Fibroblast of lung (primary cell): Measurements from ENCODE around the gene TENT4A. TPM values are rescaled to one million over a fixed set of nuclear protein-coding genes. Genes with fewer than 3 reads are reported as not detected.
"Not testable (repeated sequence)": the region's sequence is repeated elsewhere in the genome, so short reads cannot be mapped to it uniquely, and the experiment has no call there.

Experiments used
- DNase-seq, 2 donors: peaks; one replicate each; pipeline versions ENCODE4 v3.0.0 to v3.0.0-alpha.2; 2010; ENCODE audit warnings: low read depth in 2 of 2
- H2AFZ ChIP-seq: 2 replicates; pipeline ENCODE4 v1.5.1; 2012; ENCODE audit warnings: low read length, control low read depth, inconsistent platforms
- H3K27ac ChIP-seq: 2 replicates; pipeline ENCODE4 v1.5.1; 2011; ENCODE audit warnings: low read length, control low read depth; ENCODE audit not compliant: insufficient read depth
- H3K27me3 ChIP-seq: 2 replicates; pipeline ENCODE4 v1.5.1; 2011; ENCODE audit warnings: mild to moderate bottlenecking, low read length; ENCODE audit not compliant: control insufficient read depth, insufficient read depth
- H3K36me3 ChIP-seq: 2 replicates; pipeline ENCODE4 v1.5.1; 2011; ENCODE audit warnings: low read length; ENCODE audit not compliant: control insufficient read depth, insufficient read depth
- H3K4me1 ChIP-seq: 2 replicates; pipeline ENCODE4 v1.5.1; 2011; ENCODE audit warnings: low read length; ENCODE audit not compliant: control insufficient read depth, insufficient read depth; ENCODE audit errors: extremely low read depth
- H3K4me2 ChIP-seq: 2 replicates; pipeline ENCODE4 v1.5.1; 2011; ENCODE audit warnings: low read length, control low read depth; ENCODE audit not compliant: insufficient read depth; ENCODE audit errors: extremely low read depth
- H3K4me3 ChIP-seq, 4 experiments: fragments of 200-600 bp in 1 of 4; sonication (generic) in 1 of 4; replicated peaks in 1 of 4; 2 replicates each; pipeline ENCODE4 v1.5.1; 2011 to 2016; ENCODE audit warnings: low read length in 4 of 4, low read depth in 3 of 4, mild to moderate bottlenecking in 3 of 4, control low read depth in 2 of 4, inconsistent platforms in 1 of 4, mixed read lengths in 1 of 4; ENCODE audit not compliant: insufficient read depth in 1 of 4; ENCODE audit errors: control extremely low read depth in 1 of 4
- H3K79me2 ChIP-seq: 2 replicates; pipeline ENCODE4 v1.5.1; 2012; ENCODE audit warnings: mild to moderate bottlenecking, low read length, inconsistent platforms; ENCODE audit not compliant: control insufficient read depth, insufficient read depth
- H3K9ac ChIP-seq: 2 replicates; pipeline ENCODE4 v1.5.1; 2011; ENCODE audit warnings: mild to moderate bottlenecking, low read length, control low read depth; ENCODE audit not compliant: insufficient read depth
- H3K9me3 ChIP-seq: 2 replicates; pipeline ENCODE4 v1.5.1; 2012; ENCODE audit warnings: low read depth, low read length; ENCODE audit not compliant: control insufficient read depth, insufficient read depth
- H4K20me1 ChIP-seq: 2 replicates; pipeline ENCODE4 v1.5.1; 2011; ENCODE audit warnings: low read length; ENCODE audit not compliant: control insufficient read depth, insufficient read depth; ENCODE audit errors: extremely low read depth
- CTCF ChIP-seq, 2 donors: IDR thresholded peaks in 1 of 2; conservative IDR thresholded peaks in 1 of 2; 1 replicate in 1 of 2; 2 replicates in 1 of 2; pipeline ENCODE4 v1.5.1; 2011 to 2012; ENCODE audit warnings: low read length in 2 of 2, control low read depth in 1 of 2, inconsistent platforms in 1 of 2, low read depth in 1 of 2, mild to moderate bottlenecking in 1 of 2
- EZH2 ChIP-seq: IDR thresholded peaks from 2 replicates; pipeline ENCODE4 v1.5.1; 2012; ENCODE audit warnings: low read length, control low read depth, mild to moderate bottlenecking; ENCODE audit errors: missing control alignments
- polyA plus RNA-seq, 2 donors: library from polyadenylated mRNA; depleted of rRNA in 1 of 2; stranded (reverse) in 1 of 2; unstranded in 1 of 2; fragments of >200 nt; gene quantifications; 2 replicates each; pipeline ENCODE4 v1.2.1, GENCODE V29; 2011 to 2012; ENCODE audit warnings: missing spikeins in 1 of 2
- total RNA-seq: library from RNA; depleted of rRNA; stranded (reverse); fragments of >200 nt; gene quantifications from 2 replicates; pipeline ENCODE4 v1.2.1, GENCODE V29; 2014

TENT4A gene
- total and polyA plus RNA-seq, 2 donors (not counting 1 experiment from before 2014, with no cell fraction given) = 3.1 to 10.4 TPM

GRCh38 chr5:6772886-6773285 lies 59.7 kb downstream of the TENT4A start:
- TF ChIP-seq EZH2 = no peak
- TF ChIP-seq CTCF (conservative IDR thresholded peaks at IDR 0.05 in 1 of 2, IDR thresholded peaks at IDR 0.05 in 1 of 2; ENCODE audit: low read depth in 1 of 2, low read length in 2 of 2) = no peak
- H3K4me1 ChIP-seq = no peaks in the 10 kb centered on the region
- no peaks in the 10 kb centered on the region for H3K79me2 ChIP-seq
- no peak for DNase-seq
- H2AFZ ChIP-seq = no peak overlapping the region
- H3K4me2 ChIP-seq = no peak overlapping the region
- no peak overlapping the region for H3K27ac ChIP-seq
- no peak overlapping the region for H3K9ac ChIP-seq
- H3K27me3 ChIP-seq = no peaks in the 10 kb centered on the region
- H4K20me1 ChIP-seq = no peaks in the 10 kb centered on the region
- no peaks in the 10 kb centered on the region for H3K9me3 ChIP-seq
- no peak overlapping the region for H3K4me3 ChIP-seq
- H3K36me3 ChIP-seq = no peaks in the 10 kb centered on the region

- DNase-seq = no peak
- no peaks in the 10 kb centered on the region for H3K36me3 ChIP-seq
- H3K4me1 ChIP-seq = no peaks in the 10 kb centered on the region
- H3K27ac ChIP-seq = no peak overlapping the region
- H3K4me3 ChIP-seq = no peak overlapping the region
- H3K9me3 ChIP-seq = no peaks in the 10 kb centered on the region
- no peak overlapping the region for H3K9ac ChIP-seq
- H2AFZ ChIP-seq = no peak overlapping the region
- H3K27me3 ChIP-seq = no peaks in the 10 kb centered on the region
- TF ChIP-seq CTCF (conservative IDR thresholded peaks at IDR 0.05 in 1 of 2, IDR thresholded peaks at IDR 0.05 in 1 of 2; ENCODE audit: low read depth in 1 of 2, low read length in 2 of 2) = no peak
- TF ChIP-seq EZH2 = no peak
- H3K4me2 ChIP-seq = no peak overlapping the region
- no peaks in the 10 kb centered on the region for H4K20me1 ChIP-seq
- H3K79me2 ChIP-seq = no peaks in the 10 kb centered on the region
Measured at GRCh38 chr5:6773342-6774035, 60.3 kb downstream of the TENT4A start.

- not testable (repeated sequence) for DNase-seq, H3K4me3 ChIP-seq, H4K20me1 ChIP-seq, H3K36me3 ChIP-seq, H2AFZ ChIP-seq, H3K4me1 ChIP-seq, H3K9ac ChIP-seq, H3K27me3 ChIP-seq, H3K27ac ChIP-seq, H3K79me2 ChIP-seq, H3K4me2 ChIP-seq, H3K9me3 ChIP-seq
Measured at GRCh38 chr5:6774207-6774606, 61.0 kb downstream of the TENT4A start.
